CD4-positive, alpha-beta T cell (primary cell): ENCODE data around the gene XYLT1. TPM values are rescaled to one million over a fixed set of nuclear protein-coding genes. Genes with fewer than 3 reads are reported as not detected.

Experiments
- ATAC-seq: fragments of 200-7000 bp; cut with Tn5 transposase; one replicate; pipeline ENCODE4 v1.10.0; 2022; ENCODE audit warnings: mild to moderate bottlenecking; ENCODE audit not compliant: poor library complexity
- CTCF ChIA-PET: fragments of 350-600 bp; sonication (Branson Sonifier 250); formaldehyde crosslinking; loops from one replicate; lab custom pipeline; 2021; ENCODE audit warnings: antibody characterized with exemption, inconsistent platforms; lab: Charles Lee
- POLR2A ChIA-PET: fragments of 350-600 bp; sonication (Branson Sonifier 250); formaldehyde crosslinking; loops from one replicate; lab custom pipeline; 2021; ENCODE audit warnings: antibody characterized with exemption, inconsistent platforms; lab: Charles Lee
- DNase-seq, 14 experiments: peaks; one replicate each; pipeline ENCODE4 v3.0.0-alpha.2; 2013 to 2020; ENCODE audit warnings: mixed read lengths in 2 of 14
- H3K27ac ChIP-seq, 2 donors: one replicate each; pipeline versions ENCODE4 v1.5.1 to v1.7.0; 2013; ENCODE audit warnings: low read length in 2 of 2, low read depth in 1 of 2, mild to moderate bottlenecking in 1 of 2
- H3K27me3 ChIP-seq, 2 experiments: 1 replicate in 1 of 2; 2 replicates in 1 of 2; pipeline versions ENCODE4 v1.6.1 to v1.7.0; 2013; ENCODE audit warnings: low read length in 2 of 2, control low read depth in 1 of 2, mild to moderate bottlenecking in 1 of 2, moderate library complexity in 1 of 2; ENCODE audit not compliant: insufficient read depth in 2 of 2, control insufficient read depth in 1 of 2
- H3K36me3 ChIP-seq: one replicate; pipeline ENCODE4 v1.6.1; 2013; ENCODE audit warnings: low read length, control low read depth; ENCODE audit not compliant: insufficient read depth
- H3K4me1 ChIP-seq: one replicate; pipeline ENCODE4 v1.6.1; 2013; ENCODE audit warnings: low read length, control low read depth; ENCODE audit not compliant: insufficient read depth
- H3K4me3 ChIP-seq: one replicate; pipeline ENCODE4 v1.5.1; 2013; ENCODE audit warnings: mild to moderate bottlenecking, low read length, moderate library complexity
- H3K9me3 ChIP-seq, 2 experiments: 1 replicate in 1 of 2; 2 replicates in 1 of 2; pipeline versions ENCODE4 v1.6.1 to v1.7.0; 2013; ENCODE audit warnings: low read length in 2 of 2, mild to moderate bottlenecking in 2 of 2, control low read depth in 1 of 2, moderate library complexity in 1 of 2; ENCODE audit not compliant: control insufficient read depth in 1 of 2, insufficient read depth in 1 of 2
- H3K27ac Mint-ChIP-seq: one replicate; pipeline ENCODE4 v1.8.0; 2020; ENCODE audit warnings: mixed read lengths
- H3K27me3 Mint-ChIP-seq: one replicate; pipeline ENCODE4 v1.8.0; 2021; ENCODE audit warnings: mixed read lengths
- H3K36me3 Mint-ChIP-seq: one replicate; pipeline ENCODE4 v1.8.0; 2021; ENCODE audit warnings: low read depth, mixed read lengths
- H3K4me1 Mint-ChIP-seq: one replicate; pipeline ENCODE4 v1.8.0; 2021; ENCODE audit warnings: low read depth, mixed read lengths
- H3K4me3 Mint-ChIP-seq: one replicate; pipeline ENCODE4 v1.8.0; 2020; ENCODE audit warnings: mild to moderate bottlenecking, mixed read lengths
- H3K9me3 Mint-ChIP-seq: one replicate; pipeline ENCODE4 v1.8.0; 2020; ENCODE audit warnings: mixed read lengths
- CTCF ChIP-seq: fragments of 200-600 bp; IDR thresholded peaks from one replicate; pipeline ENCODE4 v1.8.0; 2022; ENCODE audit warnings: antibody characterized with exemption, mild to moderate bottlenecking
- intact Hi-C, 2 experiments: fragments of 100-400 bp; cut with DNase I in 1 of 2; cut with micrococcal nuclease in 1 of 2; formaldehyde crosslinking; loops; one replicate each; pipeline versions ENCODE4 v1.15.1 to v1.9.0; 2023 to 2025; cut with DNase I, micrococcal nuclease
- total RNA-seq, 174 experiments: library from RNA in 2 of 174; stranded (reverse) in 2 of 174; gene quantifications; one replicate each; pipeline ENCODE4 v1.2.3 and lab custom pipeline; 2021 to 2026

Gene XYLT1
- total RNA-seq, 2 experiments from 2014 or later, result 26.0 to 27.1 TPM

GRCh38 chr16:17323171-17323570 lies 147.6 kb downstream of the XYLT1 start:
- no peak overlapping the region for H3K4me3 Mint-ChIP-seq
- H3K36me3 ChIP-seq, result no peaks in the 10 kb centered on the region
- H3K4me3 ChIP-seq, result no peak overlapping the region
- H3K36me3 Mint-ChIP-seq, result no peaks in the 10 kb centered on the region
- ChIA-PET CTCF (interaction anchor here (0.9 kb wide), 1 partner anchor 20 kb away, joined by 4 read pairs; no protein-coding TSS in a partner anchor), POLR2A (no interaction called here)
- H3K9me3 Mint-ChIP-seq, result no peaks in the 10 kb centered on the region
- peaks cover 26% of the 10 kb centered on the region for H3K4me1 Mint-ChIP-seq
- intact Hi-C loops, result no loop called here
- H3K9me3 ChIP-seq, result no peaks in the 10 kb centered on the region
- no peak overlapping the region for H3K27ac Mint-ChIP-seq
- H3K27ac ChIP-seq, result no peak overlapping the region
- no peak for TF ChIP-seq CTCF
- no peaks in the 10 kb centered on the region for H3K4me1 ChIP-seq
- DNase-seq, result no peak
- no peaks in the 10 kb centered on the region for H3K27me3 ChIP-seq
- no peaks in the 10 kb centered on the region for H3K27me3 Mint-ChIP-seq
- no peak for ATAC-seq

GRCh38 chr16:17321824-17322223 lies 148.9 kb downstream of the XYLT1 start:
- no peaks in the 10 kb centered on the region for H3K9me3 Mint-ChIP-seq
- Histone ChIP-seq H3K27me3 (no peaks in the 10 kb centered on the region), H3K4me1 (no peaks in the 10 kb centered on the region), H3K27ac (no peak overlapping the region), H3K4me3 (no peak overlapping the region), H3K9me3 (no peaks in the 10 kb centered on the region), H3K36me3 (no peaks in the 10 kb centered on the region)
- intact Hi-C loops, result no loop called here
- no peaks in the 10 kb centered on the region for H3K36me3 Mint-ChIP-seq
- no peak for ATAC-seq
- no peaks in the 10 kb centered on the region for H3K27me3 Mint-ChIP-seq
- ChIA-PET POLR2A (no interaction called here), CTCF (no interaction called here)
- no peak for TF ChIP-seq CTCF
- H3K4me3 Mint-ChIP-seq, result no peak overlapping the region
- no peak overlapping the region for H3K27ac Mint-ChIP-seq
- peaks cover 26% of the 10 kb centered on the region for H3K4me1 Mint-ChIP-seq
- peak in 1 of 14 experiments; percentile 34 for DNase-seq

- Mint-ChIP-seq H3K4me1 (peaks cover 28% of the 10 kb centered on the region), H3K4me3 (no peak overlapping the region), H3K36me3 (no peaks in the 10 kb centered on the region), H3K27me3 (no peaks in the 10 kb centered on the region), H3K9me3 (no peaks in the 10 kb centered on the region), H3K27ac (peak overlapping the region; percentile 4)
- H3K27ac ChIP-seq, result no peak overlapping the region
- POLR2A ChIA-PET, result no interaction called here
- no peaks in the 10 kb centered on the region for H3K27me3 ChIP-seq
- intact Hi-C loops, result no loop called here
- no peak for TF ChIP-seq CTCF
- DNase-seq (no peak), ATAC-seq (no peak)
- CTCF ChIA-PET, result interaction anchor here (0.9 kb wide), 1 partner anchor 9 kb away, joined by 3 read pairs; no protein-coding TSS in a partner anchor
- no peak overlapping the region for H3K4me3 ChIP-seq
- no peaks in the 10 kb centered on the region for H3K9me3 ChIP-seq
- H3K4me1 ChIP-seq, result no peaks in the 10 kb centered on the region
- no peaks in the 10 kb centered on the region for H3K36me3 ChIP-seq
Observed at GRCh38 chr16:17320009-17320408, 150.8 kb downstream of the XYLT1 start.
